ENCODE data around the gene FBXO22. TPM values are rescaled to one million over a fixed set of nuclear protein-coding genes. Genes with fewer than 3 reads are reported as not detected.
"Not testable (repeated sequence)": the region's sequence is repeated elsewhere in the genome, so short reads cannot be mapped to it uniquely, and the experiment has no call there.

FBXO22 gene
- total and polyA plus RNA-seq, 2 experiments from 2014 or later, result 37.8 to 49.8 TPM

DNA sequence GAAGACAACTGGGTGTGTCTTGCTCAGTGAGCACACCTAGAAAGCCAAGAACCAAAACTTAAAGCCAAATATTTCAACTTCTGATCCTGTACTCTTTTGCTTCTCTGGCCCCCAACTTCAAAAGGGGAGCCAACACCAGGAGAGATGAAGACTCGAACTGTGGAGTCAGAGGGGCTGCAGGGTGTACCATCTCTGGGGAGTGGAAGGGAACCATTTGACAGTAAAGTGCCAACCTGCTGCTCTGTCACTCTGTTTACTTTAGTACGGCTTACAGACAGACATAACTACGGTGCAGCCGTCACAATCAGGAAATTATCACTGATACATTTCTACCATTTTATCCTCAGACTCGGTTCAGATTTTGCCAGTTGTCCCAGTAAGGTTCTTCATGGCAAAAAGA is 1.6 kb downstream of the FBXO22 start:
- H3K27me3 ChIP-seq (replicated peaks; ENCODE audit: insufficient read depth), result no peaks in the 10 kb centered on the region
- peaks cover 24% of the 10 kb centered on the region for H3F3A ChIP-seq (ENCODE audit: insufficient read depth)
- in situ Hi-C loops (cut with MboI), result no loop called here
- WGBS, 2 experiments (ENCODE audit: low coverage in 1 of 2, low lambda C conversion rate in 2 of 2, missing lambda C conversion rate in 2 of 2), result 88 to 90% methylated on average over 5 of the region's 5 CpGs
- DNase-seq, result no peak
- no peaks in the 10 kb centered on the region for H3K9me2 ChIP-seq (ENCODE audit: insufficient read depth)
- 0 out of 2 replicates have a peak, but pooled peaks cover 10% of the 10 kb centered on the region for H3K36me3 ChIP-seq (ENCODE audit: low read depth)
- H3K4me1 ChIP-seq (ENCODE audit: insufficient read depth), result peaks cover 9% of the 10 kb centered on the region
- H3K9me3 ChIP-seq (ENCODE audit: low read depth), result no peaks in the 10 kb centered on the region
- no peak overlapping the region for H2AFZ ChIP-seq
- H3K4me2 ChIP-seq (ENCODE audit: unreplicated experiment), result peak overlapping the region; percentile 6
- no peaks in the 10 kb centered on the region for H4K20me1 ChIP-seq (ENCODE audit: insufficient read depth)
- no peak overlapping the region for H3K9ac ChIP-seq
- peaks cover 64% of the 10 kb centered on the region for H3K79me2 ChIP-seq (ENCODE audit: insufficient read depth)
- H3K4me3 ChIP-seq, result peak overlapping the region; percentile 89; the same call in 1 of the 2 replicates
- no peak for TF ChIP-seq EZH2 (IDR thresholded peaks at IDR 0.05; ENCODE audit: insufficient read depth, poor library complexity, severe bottlenecking)
- TF ChIP-seq EZH2phosphoT487 (IDR thresholded peaks at IDR 0.05; ENCODE audit: insufficient read depth, low read depth), result no peak
- H3K27ac ChIP-seq, result no peak overlapping the region

DNA sequence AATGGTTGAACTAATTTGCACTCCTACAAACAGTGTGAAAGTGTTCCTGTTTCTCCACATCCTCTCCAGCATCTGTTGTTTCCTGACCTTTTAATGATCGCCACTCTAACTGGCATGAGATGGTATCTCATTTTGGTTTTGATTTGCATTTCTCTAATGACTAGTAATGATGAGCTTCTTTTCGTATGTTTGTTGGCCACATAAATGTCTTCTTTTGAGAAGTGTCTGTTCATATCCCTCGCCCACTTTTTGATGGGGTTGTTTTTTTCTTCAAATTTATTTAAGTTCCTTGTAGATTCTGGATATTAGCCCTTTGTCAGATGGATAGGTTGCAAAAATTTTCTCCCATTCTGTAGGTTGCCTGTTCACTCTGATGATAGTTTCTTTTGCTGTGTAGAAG is 6.7 kb downstream of the FBXO22 start:
- Histone ChIP-seq H3K36me3 (ENCODE audit: low read depth) (peaks cover 26% of the 10 kb centered on the region), H3K79me2 (ENCODE audit: insufficient read depth) (peaks cover 100% of the 10 kb centered on the region)
- H3K4me3 ChIP-seq; H3F3A ChIP-seq (ENCODE audit: insufficient read depth); H3K9me3 ChIP-seq (ENCODE audit: low read depth); H3K9ac ChIP-seq; H3K27me3 ChIP-seq (replicated peaks; ENCODE audit: insufficient read depth); H3K27ac ChIP-seq; H4K20me1 ChIP-seq (ENCODE audit: insufficient read depth); H3K9me2 ChIP-seq (ENCODE audit: insufficient read depth); H3K4me2 ChIP-seq (ENCODE audit: unreplicated experiment); DNase-seq; in situ Hi-C loops (cut with MboI); H2AFZ ChIP-seq; H3K4me1 ChIP-seq (ENCODE audit: insufficient read depth): not testable (repeated sequence)
- WGBS, 2 experiments (ENCODE audit: low coverage in 1 of 2, low lambda C conversion rate in 2 of 2, missing lambda C conversion rate in 2 of 2), result 95 to 98% methylated on average over 3 of the region's 3 CpGs

DNA sequence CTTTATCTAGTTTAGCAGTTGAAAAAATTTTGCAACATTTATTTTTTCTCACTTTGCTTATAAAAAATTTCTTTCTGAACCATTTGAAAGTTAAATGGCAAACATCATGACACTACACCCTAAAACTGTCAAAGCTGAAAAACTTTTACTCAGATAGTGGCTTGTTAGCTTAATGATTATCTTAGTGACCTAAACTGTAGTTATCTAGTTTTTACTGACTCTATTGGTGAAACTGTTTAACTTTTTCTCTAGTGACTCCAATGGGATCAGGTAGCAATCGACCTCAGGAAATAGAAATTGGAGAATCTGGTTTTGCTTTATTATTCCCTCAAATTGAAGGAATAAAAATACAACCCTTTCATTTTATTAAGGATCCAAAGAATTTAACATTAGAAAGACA is 13.3 kb downstream of the FBXO22 start:
- H3K9me3 ChIP-seq (ENCODE audit: low read depth), result no peaks in the 10 kb centered on the region
- H3F3A ChIP-seq (ENCODE audit: insufficient read depth), result no peaks in the 10 kb centered on the region
- H3K4me1 ChIP-seq (ENCODE audit: insufficient read depth), result peaks cover under 1% of the 10 kb centered on the region; the same call in 1 of the 2 replicates
- in situ Hi-C loops (cut with MboI), result no loop called here
- H3K27ac ChIP-seq, result no peak overlapping the region
- H3K4me2 ChIP-seq (ENCODE audit: unreplicated experiment), result no peak overlapping the region
- DNase-seq, result no peak
- H2AFZ ChIP-seq, result no peak overlapping the region
- no peaks in the 10 kb centered on the region for H3K9me2 ChIP-seq (ENCODE audit: insufficient read depth)
- no peaks in the 10 kb centered on the region for H3K27me3 ChIP-seq (replicated peaks; ENCODE audit: insufficient read depth)
- no peaks in the 10 kb centered on the region for H4K20me1 ChIP-seq (ENCODE audit: insufficient read depth)
- H3K9ac ChIP-seq, result no peak overlapping the region
- WGBS, 2 experiments (ENCODE audit: low coverage in 1 of 2, low lambda C conversion rate in 2 of 2, missing lambda C conversion rate in 2 of 2), result 96 to 98% methylated on average over 1 of the region's 1 CpG
- TF ChIP-seq EZH2phosphoT487 (IDR thresholded peaks at IDR 0.05; ENCODE audit: insufficient read depth, low read depth) (no peak), EZH2 (IDR thresholded peaks at IDR 0.05; ENCODE audit: insufficient read depth, poor library complexity, severe bottlenecking) (no peak)
- peaks cover 69% of the 10 kb centered on the region for H3K79me2 ChIP-seq (ENCODE audit: insufficient read depth)
- H3K36me3 ChIP-seq (ENCODE audit: low read depth), result peaks cover 32% of the 10 kb centered on the region
- no peak overlapping the region for H3K4me3 ChIP-seq

DNA sequence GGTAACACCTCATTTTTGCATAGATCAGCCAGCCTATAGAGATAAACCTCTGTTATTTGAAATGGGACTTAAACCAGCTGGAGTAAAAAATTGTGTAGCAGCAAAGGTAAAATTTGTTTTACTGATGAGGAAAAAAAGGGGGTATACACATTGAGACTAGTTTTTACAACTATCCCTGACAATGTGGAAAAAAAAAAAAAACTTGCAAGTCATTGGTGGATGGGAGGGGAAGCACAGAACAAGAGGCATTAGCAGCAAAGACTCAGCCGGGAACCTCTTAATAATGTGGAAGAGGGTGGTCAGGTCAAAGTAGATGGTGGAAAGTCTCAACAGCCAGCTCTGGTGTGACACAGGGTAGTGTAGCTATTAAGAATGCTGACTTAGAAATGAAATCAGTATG is 14.5 kb downstream of the FBXO22 start:
- Histone ChIP-seq H3K4me1 (ENCODE audit: insufficient read depth) (peaks cover 8% of the 10 kb centered on the region), H3K9ac (no peak overlapping the region), H3K79me2 (ENCODE audit: insufficient read depth) (peaks cover 69% of the 10 kb centered on the region), H3K4me2 (ENCODE audit: unreplicated experiment) (no peak overlapping the region), H4K20me1 (ENCODE audit: insufficient read depth) (no peaks in the 10 kb centered on the region), H3F3A (ENCODE audit: insufficient read depth) (no peaks in the 10 kb centered on the region), H3K9me3 (ENCODE audit: low read depth) (no peaks in the 10 kb centered on the region), H3K27me3 (replicated peaks; ENCODE audit: insufficient read depth) (no peaks in the 10 kb centered on the region), H3K36me3 (ENCODE audit: low read depth) (peaks cover 26% of the 10 kb centered on the region), H2AFZ (no peak overlapping the region), H3K4me3 (no peak overlapping the region), H3K27ac (no peak overlapping the region), H3K9me2 (ENCODE audit: insufficient read depth) (no peaks in the 10 kb centered on the region)
- WGBS, 2 experiments (ENCODE audit: low coverage in 1 of 2, low lambda C conversion rate in 2 of 2, missing lambda C conversion rate in 2 of 2), result 94 to 100% methylated on average over 1 of the region's 1 CpG
- DNase-seq, result no peak
- in situ Hi-C loops (cut with MboI), result no loop called here
- TF ChIP-seq EZH2phosphoT487 (IDR thresholded peaks at IDR 0.05; ENCODE audit: insufficient read depth, low read depth) (no peak), EZH2 (IDR thresholded peaks at IDR 0.05; ENCODE audit: insufficient read depth, poor library complexity, severe bottlenecking) (no peak)

DNA sequence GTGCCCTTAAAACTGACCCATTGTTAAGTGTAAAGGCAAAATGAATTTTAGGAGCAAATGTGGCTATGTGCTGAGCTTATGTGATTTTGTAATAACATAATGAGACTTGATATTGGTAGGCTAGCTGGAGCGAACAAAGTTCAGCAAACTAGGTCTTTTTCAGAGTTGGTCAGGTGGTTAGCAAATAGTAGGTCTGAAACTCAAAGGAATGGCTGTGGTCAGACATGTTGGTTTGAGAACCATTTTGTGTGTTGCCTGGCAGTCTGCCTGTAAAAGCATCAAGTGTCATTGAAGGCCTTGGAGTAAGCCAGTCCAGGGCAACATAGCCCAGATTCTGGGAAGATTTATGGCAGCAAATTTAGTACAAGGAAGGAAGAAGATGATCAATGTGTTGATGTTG is 16.4 kb downstream of the FBXO22 start:
- Histone ChIP-seq H3K27ac (no peak overlapping the region), H4K20me1 (ENCODE audit: insufficient read depth) (no peaks in the 10 kb centered on the region), H3F3A (ENCODE audit: insufficient read depth) (no peaks in the 10 kb centered on the region), H3K4me3 (no peak overlapping the region), H3K4me2 (ENCODE audit: unreplicated experiment) (no peak overlapping the region), H3K9me3 (ENCODE audit: low read depth) (no peaks in the 10 kb centered on the region), H3K36me3 (ENCODE audit: low read depth) (peaks cover 17% of the 10 kb centered on the region; the same call in 1 of the 2 replicates), H3K4me1 (ENCODE audit: insufficient read depth) (peaks cover 8% of the 10 kb centered on the region), H3K79me2 (ENCODE audit: insufficient read depth) (peaks cover 67% of the 10 kb centered on the region), H3K9ac (no peak overlapping the region), H3K9me2 (ENCODE audit: insufficient read depth) (no peaks in the 10 kb centered on the region), H2AFZ (no peak overlapping the region), H3K27me3 (replicated peaks; ENCODE audit: insufficient read depth) (no peaks in the 10 kb centered on the region)
- TF ChIP-seq EZH2 (IDR thresholded peaks at IDR 0.05; ENCODE audit: insufficient read depth, poor library complexity, severe bottlenecking) (no peak), EZH2phosphoT487 (IDR thresholded peaks at IDR 0.05; ENCODE audit: insufficient read depth, low read depth) (no peak)
- DNase-seq, result no peak
- in situ Hi-C loops (cut with MboI), result no loop called here
- 100% methylated on average over 1 of the region's 1 CpG for WGBS, 2 experiments (ENCODE audit: low coverage in 1 of 2, low lambda C conversion rate in 2 of 2, missing lambda C conversion rate in 2 of 2)
